Measurements from ENCODE around the gene PSPN.

The PSPN gene

DNA sequence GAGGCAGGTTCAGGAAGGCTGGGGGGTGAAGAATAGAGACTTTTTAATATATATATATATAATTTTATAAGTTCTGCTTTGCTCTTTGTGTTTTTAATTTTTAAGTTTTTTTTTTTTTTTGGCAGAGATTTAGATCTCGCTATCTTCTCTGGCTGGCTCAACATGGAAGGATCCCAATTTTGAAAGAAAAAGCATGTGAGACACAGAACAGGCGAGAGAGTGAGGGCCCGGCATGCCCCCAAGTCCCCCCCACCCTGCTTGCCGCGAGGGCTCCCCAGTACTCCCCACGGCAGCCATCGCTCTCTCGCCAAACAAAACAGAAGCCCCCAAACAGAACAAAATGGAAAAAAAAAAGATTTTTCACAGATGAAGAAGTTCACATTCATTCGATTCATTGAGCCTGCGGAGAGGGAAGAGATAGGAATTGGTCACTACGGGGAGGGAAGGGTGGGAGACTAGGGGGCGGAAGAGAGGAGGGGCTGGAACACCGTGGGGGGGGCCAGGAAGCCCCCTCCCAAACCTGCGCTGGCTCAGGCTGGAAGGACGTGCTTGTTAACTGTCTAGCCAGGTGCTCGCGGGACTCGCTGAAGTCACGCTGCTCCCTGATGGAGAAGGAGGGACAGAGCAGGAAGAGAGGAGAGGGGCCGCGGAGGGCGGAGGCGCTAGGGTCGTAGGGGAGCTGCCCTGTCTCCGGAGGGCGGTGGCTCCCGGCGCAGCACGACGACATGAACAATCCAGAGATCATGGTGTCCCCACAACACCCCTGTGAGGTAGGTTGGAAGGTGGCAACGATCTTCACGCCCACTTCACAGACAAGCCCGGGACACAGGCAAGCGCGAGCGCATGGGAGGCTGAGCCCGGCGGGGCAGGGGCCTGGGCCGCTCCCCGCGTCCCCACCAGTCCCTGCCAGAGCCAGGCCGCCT is 38.2 kb upstream of the PSPN start:
- TF ChIP-seq, protein P1, sequence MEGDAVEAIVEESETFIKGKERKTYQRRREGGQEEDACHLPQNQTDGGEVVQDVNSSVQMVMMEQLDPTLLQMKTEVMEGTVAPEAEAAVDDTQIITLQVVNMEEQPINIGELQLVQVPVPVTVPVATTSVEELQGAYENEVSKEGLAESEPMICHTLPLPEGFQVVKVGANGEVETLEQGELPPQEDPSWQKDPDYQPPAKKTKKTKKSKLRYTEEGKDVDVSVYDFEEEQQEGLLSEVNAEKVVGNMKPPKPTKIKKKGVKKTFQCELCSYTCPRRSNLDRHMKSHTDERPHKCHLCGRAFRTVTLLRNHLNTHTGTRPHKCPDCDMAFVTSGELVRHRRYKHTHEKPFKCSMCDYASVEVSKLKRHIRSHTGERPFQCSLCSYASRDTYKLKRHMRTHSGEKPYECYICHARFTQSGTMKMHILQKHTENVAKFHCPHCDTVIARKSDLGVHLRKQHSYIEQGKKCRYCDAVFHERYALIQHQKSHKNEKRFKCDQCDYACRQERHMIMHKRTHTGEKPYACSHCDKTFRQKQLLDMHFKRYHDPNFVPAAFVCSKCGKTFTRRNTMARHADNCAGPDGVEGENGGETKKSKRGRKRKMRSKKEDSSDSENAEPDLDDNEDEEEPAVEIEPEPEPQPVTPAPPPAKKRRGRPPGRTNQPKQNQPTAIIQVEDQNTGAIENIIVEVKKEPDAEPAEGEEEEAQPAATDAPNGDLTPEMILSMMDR (IDR thresholded peaks at IDR 0.05; ENCODE audit: borderline replicate concordance, control extremely low read depth, extremely low read depth, insufficient read depth, missing control alignments), result no peak
- in situ Hi-C loops (cut with MboI; ENCODE audit: low sequenced_read_pairs, unreplicated experiment), result no loop called here
- no peak for DNase-seq (ENCODE audit: low spot score)

DNA sequence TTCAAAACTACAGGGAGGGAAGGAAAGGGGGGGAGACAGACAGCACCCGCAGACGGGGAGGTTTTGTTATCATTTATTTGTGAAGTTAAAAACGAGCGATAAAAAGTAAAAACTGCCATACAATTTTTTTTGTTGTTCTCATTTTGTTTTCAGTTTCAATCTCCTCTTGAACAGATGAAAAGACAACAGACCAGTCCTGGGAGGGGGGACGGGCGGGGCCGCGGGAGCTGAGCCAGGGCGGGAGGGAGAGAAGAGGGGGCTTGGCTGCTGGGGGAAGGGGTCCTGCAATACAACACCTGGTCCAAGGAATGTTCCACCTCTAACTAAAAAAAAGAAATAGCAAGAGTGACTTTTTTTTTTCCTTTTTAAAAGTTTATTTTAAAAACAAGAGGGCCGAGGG is 37.6 kb upstream of the PSPN start:
- DNase-seq (ENCODE audit: low spot score), result no peak
- TF ChIP-seq, protein P1 (IDR thresholded peaks at IDR 0.05; ENCODE audit: borderline replicate concordance, control extremely low read depth, extremely low read depth, insufficient read depth, missing control alignments), result no peak
- in situ Hi-C loops (cut with MboI; ENCODE audit: low sequenced_read_pairs, unreplicated experiment), result no loop called here

DNA sequence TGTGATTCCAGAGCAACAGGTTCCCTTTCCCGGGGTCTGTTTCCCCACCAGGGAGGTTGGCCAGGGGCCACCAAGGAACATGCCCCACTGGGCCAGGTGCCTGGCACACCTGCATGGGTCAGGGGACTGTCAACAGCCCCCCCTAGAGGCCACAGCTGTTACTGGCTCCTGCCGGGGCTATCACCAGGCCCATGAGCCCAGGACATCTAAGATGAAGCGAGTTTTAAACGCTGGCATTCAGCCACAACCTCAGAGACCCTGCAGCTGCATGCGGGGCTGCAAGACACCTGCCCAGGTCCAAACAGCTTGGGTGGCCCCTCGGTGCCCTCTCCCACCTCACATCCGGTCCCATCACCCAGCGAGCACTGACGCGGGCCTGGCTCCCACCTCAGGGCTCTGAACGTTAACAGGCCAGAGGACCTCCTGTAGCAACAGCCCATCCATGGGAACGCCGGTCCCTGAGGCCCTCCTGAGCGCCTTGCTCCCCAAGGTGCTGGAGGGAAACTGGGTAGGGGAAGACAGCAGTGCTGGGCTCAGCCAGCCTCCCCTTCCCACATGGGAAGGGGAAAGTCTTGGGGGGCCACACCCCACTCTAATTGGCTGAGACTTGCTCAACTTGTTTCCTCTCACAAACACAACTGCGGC is 36.8 kb upstream of the PSPN start:
- in situ Hi-C loops (cut with MboI; ENCODE audit: low sequenced_read_pairs, unreplicated experiment), result no loop called here
- TF ChIP-seq, protein P1 (IDR thresholded peaks at IDR 0.05; ENCODE audit: borderline replicate concordance, control extremely low read depth, extremely low read depth, insufficient read depth, missing control alignments), result peak; percentile 50
- peak; percentile 75 for DNase-seq (ENCODE audit: low spot score)

DNA sequence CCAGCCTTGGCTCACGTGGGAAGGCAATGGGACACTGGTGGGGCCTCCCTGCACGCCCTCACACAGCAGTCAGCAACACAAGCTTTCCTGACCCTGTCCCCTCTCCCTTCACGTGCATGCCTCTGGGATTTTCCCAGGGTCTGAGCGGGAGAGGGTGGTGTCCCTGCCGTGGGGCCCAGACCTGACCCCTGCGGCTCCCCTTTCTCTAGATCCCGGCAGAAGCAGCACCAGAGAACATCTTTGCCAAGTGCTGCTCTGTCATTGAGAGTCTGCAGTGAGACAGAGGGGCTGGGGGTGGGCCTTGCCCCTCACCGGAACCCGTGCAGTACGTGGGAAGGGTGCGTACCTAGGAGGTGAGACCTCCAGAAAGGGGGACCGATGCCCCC is 36.3 kb upstream of the PSPN start:
- in situ Hi-C loops (cut with MboI; ENCODE audit: low sequenced_read_pairs, unreplicated experiment), result no loop called here
- TF ChIP-seq, protein P1 (IDR thresholded peaks at IDR 0.05; ENCODE audit: borderline replicate concordance, control extremely low read depth, extremely low read depth, insufficient read depth, missing control alignments), result no peak
- no peak for DNase-seq (ENCODE audit: low spot score)

DNA sequence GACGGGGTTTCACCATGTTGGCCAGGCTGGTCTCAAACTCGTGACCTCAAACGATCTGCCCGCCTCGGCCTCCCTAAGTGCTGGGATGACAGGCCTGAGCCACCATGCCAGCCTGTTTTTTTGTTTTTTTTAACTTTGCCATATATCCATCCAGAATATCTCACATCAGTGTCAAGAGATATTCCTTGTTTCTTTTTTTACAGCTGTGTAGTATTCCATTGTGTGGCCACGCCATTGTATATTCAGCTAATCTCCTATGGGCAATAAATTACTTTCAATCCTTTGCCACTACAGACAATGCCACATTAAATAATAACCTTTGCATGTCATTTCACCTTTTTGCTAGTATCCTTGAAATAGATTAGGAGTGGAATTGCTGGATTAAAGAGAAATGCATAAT is 33.6 kb upstream of the PSPN start:
- no peak for DNase-seq (ENCODE audit: low spot score)
- TF ChIP-seq, protein P1 (IDR thresholded peaks at IDR 0.05; ENCODE audit: borderline replicate concordance, control extremely low read depth, extremely low read depth, insufficient read depth, missing control alignments), result no peak
- in situ Hi-C loops (cut with MboI; ENCODE audit: low sequenced_read_pairs, unreplicated experiment), result no loop called here

DNA sequence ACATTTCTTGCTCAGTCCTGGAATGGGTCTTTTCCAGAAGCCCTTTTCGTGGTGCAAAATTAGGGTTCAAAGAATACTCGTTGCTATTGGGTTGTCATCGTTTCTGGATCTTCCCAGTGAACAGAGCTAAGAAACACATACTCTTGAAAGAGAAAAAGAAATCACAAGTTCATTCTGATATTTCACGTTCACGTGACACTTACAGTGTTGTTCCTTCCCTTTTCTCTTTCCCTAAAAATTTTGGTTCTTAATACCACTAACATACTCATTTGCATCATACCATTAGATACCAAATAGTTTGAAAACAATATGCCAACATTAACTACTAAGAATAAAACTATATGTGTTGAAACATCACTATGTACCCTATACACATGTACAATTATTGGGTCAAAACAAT is 30.7 kb upstream of the PSPN start:
- TF ChIP-seq, protein P1 (IDR thresholded peaks at IDR 0.05; ENCODE audit: borderline replicate concordance, control extremely low read depth, extremely low read depth, insufficient read depth, missing control alignments), result no peak
- in situ Hi-C loops (cut with MboI; ENCODE audit: low sequenced_read_pairs, unreplicated experiment), result no loop called here
- no peak for DNase-seq (ENCODE audit: low spot score)

All from GM13976 (cell line).